IPS-NIHi11 (cell line): ENCODE results near the gene LRRC4C.
"Not testable (repeated sequence)": the region's sequence is repeated elsewhere in the genome, so short reads cannot be mapped to it uniquely, and the experiment has no call there.

Experiments used
- DNase-seq: peaks from one replicate; pipeline ENCODE4 v3.0.0; 2012; ENCODE audit warnings: mixed read lengths, low spot score

Gene LRRC4C

DNA sequence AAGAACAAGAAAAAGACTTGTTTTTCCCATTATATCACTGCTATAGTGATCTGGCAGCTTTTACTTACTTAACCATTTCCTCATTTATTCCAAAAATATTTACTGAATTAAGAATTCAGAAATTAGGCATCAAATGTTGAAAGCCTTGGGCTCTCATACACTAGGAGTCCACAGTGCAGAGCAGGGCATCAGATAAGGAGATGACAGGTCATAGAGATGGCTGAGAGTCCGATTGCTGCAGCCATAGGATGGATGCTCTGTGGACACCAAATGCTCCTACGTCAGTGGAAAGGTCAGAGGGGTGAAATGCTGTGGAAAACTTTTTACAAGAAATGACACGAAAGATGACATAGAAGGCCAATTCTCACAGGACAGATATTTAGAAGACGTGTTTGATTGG, 771.1 kb downstream of the LRRC4C start:
- no peak for DNase-seq

DNA sequence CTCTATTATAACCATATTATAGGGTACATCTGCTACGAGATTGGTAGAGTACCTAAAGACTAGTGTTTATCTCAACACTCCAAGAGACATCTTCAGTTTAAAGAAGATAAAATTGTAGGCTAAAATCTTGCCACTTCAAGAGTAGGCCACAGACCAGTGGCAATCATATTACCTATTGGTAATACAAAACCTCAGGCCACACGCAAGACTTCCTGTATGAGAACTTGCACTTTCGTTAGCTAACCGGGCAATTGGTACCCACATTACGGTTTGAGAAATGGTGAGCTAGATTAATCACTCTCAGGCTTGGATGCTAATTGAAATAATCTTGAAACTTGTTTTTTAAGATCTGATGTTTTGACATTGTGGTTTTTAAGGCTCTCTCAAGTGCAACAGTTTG, 772.7 kb downstream of the LRRC4C start:
- no peak for DNase-seq

DNA sequence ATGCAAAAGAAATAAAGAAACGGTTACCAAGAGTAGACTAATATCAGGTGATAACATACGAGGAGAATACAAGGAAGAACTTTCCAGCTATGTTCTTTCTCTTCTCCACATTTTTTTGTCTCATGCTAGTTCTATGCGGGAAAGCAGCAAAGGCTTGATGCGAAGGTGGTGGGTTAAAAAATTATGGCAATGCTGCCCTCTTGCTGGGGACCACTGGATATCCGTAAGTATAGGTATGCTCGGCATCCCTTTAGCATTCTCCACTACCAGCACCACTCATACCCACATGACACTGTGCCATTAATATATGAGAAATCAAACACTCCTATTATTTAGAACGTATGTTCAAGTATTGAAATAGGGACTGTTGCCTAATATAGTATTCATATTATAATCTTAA, 776.4 kb downstream of the LRRC4C start:
- DNase-seq: no peak

DNA sequence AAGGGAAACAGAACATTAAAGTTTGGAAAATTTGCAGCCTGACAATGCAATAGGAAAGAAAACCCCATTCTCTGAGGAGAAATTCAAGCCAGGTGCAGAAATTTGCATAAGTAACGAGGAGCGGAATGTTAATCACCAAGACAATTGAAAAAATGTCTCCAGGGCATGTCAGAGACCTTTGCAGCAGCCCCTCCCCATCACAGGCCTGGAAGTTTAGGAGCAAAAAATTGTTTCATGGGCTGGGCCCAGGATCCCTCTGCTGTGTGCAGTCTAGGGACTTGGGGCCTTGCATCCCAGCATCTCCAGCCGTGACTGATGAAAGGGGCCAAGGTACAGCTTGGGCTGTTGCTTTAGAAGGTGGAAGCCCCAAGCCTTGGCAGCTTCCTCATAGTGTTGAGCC, 780.2 kb downstream of the LRRC4C start:
- DNase-seq: no peak

DNA sequence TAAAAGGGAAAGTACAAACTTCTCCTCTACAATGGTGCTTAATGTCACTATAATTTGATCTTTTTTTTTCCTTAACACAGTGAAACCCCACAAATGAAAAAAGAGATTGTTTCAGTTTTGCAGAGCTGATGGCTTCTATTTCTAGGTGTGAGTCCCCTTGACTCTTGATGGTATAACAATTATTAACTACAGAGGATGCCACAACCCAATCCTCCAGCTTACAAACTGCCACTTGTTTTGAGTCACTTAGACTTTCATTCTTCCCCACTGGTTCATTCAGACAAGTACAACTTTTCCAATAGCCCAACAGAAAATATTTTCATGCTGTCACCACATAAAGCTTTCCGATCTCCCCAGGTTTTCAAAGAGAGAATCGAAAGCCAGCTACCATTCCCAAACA, 812.2 kb downstream of the LRRC4C start:
- DNase-seq: no peak

DNA sequence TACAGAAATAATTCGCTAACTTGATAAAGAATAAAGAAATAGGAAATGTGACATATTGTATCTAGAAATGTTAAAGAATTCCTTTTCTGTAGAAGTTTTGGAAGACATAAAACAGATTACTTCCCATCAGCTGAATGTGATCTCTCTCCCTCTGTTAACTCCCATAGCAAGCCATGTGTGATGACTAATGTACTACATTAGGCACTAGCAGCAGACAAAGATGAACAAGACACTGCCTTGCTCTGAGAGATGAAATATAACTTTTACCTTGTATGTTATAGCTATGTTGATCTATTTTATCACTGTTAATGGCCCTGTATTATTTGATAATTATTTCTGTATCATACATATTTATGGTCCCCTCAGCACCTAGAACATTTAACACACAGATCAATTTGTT, 817.2 kb downstream of the LRRC4C start:
- no peak for DNase-seq

DNA sequence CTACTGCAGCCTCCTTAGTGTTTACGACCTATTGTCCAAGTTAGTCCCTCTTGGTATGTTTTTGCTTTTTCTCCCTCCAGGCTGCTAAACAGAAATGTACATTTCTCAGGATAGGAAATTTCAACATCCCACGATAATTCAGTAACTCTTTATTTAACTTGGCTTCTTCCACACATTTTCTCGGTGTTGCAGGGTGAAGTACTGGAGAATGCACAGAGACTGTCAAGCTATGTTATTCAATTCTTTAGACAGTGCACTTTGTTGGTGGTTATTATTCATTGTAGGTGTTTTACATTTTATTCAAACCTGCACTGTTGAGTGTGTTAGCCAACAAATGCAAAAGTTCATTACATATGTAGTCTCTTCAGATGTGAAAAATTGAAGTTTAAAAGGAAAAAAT, 839.8 kb downstream of the LRRC4C start:
- DNase-seq: no peak

DNA sequence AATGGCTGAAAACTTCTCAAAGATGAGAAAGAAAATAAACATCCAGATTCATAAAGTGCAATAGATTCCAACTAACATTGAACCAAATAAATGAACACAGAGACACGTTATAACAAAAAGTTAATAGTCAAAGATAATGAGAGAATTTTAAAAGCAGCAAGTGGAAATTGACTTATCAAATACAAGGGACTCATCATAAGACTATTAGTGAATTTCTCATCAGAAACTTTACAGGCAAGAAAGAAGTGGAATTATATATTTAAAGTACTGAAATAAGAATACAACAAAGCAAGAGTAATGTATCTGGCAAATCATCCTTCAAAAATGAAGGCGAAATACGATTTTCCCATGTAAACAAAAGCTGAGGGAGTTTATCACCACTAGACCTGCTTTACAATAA, 852.7 kb downstream of the LRRC4C start:
- no peak for DNase-seq

DNA sequence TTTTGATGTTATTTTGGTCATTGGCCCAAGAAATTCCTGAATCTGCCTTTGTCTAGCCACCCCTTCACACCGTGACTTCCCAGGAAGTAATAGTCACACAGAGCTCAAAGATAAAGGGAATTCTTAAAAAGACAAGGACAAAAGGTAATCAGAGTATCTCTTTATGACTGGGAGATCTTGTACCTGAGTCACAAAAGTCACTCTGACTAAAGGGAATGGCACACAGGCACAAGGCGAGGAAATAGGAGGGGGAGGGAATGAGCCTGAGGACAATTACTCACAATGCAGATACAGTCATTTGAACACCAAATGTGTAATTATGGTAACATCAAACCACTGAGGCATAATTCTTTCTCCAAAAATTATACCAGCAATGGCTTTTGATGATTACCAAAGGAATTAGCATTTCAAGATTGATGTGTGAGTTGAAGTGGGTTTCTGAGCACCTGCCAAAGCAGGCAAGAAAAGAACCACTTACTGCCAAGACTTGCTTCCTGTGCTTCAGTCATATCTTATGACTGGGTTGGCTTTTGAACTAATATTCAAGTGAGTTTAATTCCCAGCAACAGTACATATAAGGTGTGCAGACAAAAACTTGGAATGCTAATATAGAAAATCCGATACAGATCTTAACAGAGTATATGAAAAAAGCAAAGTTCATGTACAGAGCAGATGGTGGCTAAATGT, 856.4 kb downstream of the LRRC4C start:
- no peak for DNase-seq

DNA sequence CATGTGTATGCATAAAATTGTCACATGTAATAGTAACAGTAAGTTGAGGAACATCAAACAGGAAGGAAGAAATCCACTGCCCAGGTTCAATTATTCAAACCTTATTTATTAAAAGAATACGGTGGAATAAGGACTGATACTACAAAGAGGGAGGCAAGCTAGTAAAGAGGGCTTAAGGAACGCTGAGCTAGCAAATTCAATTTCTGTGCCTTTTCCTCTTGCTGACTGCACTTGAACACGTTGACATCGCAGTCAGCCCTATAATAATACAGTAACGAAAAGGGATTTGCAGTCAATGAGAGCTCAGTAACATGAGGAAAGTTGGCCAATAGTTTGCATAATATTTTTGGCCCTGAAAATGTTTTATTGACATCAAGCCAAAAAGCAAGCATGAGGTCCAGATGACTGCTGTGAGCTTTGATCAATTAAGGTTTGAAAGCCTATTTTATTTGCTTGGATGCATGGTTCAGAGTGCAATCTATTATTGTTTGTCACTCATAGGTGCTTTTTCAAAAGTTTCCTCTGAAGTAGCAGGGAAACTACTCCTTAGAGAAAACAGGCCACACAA, 861.8 kb downstream of the LRRC4C start:
- DNase-seq: no peak

DNA sequence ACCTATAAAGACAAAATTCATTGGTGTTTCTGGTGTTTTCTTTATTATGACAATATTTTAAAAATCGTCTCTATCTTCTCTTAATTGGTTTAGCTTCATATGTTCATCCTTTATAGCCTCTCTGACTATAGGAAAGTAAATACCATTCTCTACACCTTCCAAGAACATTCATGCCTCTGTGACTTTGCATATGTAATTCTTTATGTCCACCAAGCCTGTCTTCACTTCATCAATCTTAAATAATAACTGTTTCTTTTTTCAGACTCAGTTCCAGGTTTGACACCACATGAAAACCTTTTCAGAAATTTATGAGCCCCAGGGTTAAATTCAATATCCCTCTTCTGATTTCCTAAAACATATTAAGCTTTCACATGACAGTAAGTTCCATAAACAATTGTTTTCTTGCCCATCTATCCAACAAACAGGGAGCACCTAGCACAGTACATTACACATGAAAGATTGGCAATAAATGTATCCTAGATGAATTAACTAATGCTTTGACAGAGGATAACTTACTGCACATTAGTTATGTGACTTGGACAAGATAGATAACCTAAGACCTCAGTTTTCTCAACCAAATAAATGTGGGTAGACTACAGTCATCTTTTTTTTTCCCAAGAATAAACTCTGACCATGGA, 886.1 kb downstream of the LRRC4C start:
- no peak for DNase-seq

DNA sequence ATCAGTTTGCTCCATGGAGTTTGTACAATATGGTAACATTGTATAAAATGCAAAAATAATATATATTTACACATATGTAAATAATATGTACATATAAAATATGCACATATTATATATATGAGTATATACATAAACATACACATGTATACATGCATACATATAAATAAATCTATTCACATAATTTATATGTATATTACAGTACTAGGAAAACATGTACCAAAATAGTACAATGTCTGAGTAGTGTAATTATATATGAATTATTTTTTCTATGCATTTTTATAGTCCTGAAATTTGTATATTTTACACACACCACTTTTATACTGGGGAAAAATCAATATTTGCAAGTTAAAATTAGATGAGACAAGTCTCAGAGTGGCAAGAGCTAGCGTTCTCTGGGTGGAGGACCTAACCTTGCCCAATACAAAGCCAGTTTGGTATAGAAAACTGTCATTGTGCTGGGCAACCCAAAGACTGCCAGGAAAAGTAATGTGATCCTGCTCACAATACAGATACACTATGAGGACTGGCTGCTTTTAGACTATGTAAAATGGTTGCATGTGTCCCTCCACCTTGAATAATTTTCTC, 889.4 kb downstream of the LRRC4C start:
- no peak for DNase-seq

DNA sequence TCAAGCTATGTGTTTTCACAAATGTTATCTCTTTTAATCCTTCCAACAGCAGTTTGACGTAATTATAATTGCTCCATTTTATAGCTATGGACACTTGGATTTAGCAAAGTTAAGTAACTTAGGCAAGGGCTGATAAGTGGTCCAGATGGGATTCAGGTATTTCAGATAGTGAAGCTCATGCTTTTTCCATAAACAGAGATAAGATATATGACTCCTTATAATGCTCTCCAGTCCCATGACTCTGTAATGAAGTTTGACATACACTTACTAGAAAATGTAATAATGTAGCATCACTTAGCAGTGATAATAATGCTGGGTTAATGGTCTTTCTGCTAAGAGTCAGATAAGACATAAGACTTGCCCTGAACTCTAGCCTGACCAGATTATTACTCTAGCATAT, 892.1 kb downstream of the LRRC4C start:
- DNase-seq: no peak

DNA sequence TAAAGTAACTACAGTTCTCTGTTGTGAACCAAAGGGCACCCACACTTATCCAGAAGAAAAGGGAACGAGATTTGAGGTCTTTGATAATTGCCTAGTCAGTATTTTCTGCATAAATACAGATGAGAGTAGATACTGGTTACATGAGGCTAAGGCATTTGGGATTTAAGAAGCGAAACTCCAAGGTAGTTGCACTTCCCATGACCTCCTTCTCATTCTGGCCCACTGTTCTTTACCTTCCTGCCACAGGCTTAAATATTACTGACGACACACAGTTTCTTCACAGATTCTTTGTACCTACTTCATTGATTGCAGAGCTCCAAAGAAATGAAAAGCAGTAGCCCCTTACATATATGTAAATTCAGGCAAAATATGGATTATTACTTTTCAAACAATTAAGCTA, 915.3 kb downstream of the LRRC4C start:
- no peak for DNase-seq

DNA sequence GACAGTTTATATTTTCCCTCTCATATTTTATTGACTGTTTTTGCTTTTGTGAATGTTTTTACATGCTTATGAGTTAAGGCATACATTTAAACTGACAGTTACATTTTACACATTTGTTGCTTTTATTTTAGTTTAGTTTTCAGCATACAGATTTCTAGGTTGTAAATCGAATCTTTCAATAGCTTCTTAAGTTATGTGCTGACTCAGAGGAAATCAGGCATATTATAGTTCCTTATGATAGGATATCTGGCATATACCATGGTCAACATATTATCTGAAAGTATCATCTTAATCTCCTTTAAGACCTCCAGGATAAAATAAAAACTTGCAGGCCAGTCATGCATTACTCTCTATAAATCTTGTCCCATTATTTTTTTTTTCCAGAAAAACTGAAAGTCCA, 916.6 kb downstream of the LRRC4C start:
- DNase-seq: no peak

DNA sequence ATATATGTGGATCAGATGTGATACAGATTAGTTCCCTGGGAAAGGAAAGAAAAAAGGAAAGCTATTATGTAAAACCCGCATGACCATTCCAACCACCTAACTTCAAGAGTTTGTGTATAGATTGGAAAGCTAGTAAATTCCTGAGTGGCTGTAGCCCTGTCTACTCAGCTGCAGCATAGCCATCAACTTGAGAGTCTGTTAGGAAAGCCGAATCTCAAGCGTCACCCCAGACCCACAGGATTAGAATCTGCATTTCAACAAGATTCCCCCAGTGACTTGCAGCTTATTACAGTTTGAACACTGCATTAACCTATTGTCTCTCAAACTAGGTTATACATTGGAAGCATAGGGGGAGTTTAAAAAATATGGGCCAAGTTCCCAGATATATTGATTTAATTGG, 921.7 kb downstream of the LRRC4C start:
- DNase-seq: no peak

DNA sequence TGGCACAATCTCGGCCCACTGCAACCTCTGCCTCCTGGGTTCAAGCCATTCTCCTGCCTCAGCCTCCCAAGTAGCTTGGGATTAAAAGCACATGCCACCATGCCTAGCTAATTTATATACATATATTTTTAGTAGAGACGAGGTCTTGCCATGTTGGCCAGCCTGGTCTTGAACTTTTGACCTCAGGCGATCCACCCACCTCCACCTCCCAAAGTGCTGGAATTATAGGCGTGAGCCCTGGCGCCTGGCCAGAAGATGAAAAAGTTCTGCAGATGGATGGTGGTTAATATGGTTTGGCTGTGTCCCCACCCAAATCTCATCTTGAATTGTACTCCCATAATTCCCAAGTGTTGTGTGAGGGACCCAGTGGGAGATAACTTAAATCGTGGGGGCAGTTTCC, 937.4 kb downstream of the LRRC4C start:
- not testable (repeated sequence) for DNase-seq

DNA sequence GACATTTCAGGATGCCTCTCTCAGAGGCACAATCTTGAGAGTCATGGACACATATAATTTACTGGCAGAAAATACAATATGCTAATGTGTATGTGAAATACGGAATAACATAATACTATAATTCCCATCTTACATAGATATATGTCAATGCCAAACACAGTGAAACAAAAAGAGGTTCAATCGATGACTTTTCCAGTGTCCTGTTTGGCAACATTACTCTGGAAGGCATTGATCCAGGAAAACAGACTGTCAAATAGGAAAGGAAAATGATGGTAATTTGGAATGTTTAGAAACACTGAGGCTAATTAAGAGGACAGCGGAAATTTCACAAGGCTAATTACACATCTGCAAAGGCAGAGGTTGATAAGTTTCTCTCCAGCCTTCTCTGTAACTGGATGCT, 942.3 kb downstream of the LRRC4C start:
- no peak for DNase-seq

DNA sequence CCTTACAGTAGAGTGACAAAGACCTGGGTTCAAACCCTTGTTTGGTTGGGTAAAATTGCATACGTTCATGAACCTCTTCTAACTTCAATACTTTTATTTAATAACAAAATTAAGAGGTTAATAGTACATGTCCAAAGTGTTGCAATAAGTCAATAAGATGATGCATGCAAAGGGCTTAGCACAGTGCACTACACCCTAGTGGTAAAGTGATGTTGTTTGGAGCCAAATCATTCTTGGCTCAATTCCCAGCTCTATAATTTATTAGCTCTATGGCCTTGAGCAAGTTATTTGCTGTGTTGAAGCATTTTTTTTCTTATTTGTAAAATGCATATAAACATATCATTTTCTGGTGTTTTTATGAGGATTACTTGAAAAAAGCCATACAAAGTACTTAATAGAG, 945.3 kb downstream of the LRRC4C start:
- no peak for DNase-seq

DNA sequence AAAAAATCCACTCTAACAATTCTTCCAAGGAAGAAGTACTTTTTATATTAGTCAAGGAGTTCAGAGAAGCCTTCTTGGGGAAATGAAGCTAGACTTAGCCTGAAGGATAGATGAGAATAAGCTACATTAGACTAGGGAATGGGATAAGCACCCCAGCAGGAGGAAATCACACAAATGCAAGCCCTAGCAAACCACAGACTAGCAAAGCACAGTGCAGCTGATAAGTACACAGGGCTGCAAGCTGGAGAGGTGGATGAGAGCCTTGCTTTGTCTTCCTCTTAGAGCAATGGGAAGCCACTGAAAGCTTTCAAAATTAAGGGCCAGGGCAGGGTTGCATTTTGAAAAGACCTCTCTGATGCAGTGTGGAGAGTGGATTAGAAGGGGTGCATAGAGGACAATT, 946.2 kb downstream of the LRRC4C start:
- no peak for DNase-seq

DNA sequence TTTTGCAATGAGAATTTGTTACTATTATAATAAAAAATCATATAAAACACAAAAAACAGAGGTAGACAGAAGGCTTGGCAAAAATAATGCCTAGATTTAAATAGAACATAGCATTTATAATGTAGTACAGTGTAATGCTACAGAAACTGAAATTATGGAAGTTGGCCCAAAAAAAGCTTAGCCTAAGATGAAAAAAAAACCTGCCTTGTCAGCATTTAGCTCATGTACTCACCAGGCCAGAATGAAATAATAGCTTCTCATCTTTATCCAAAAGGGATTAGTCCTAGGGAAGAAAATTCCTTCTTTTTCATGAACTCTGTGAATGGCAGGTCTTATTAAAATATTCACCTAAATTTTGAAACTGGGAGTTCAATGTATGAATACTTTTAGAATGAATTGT, 951.1 kb downstream of the LRRC4C start:
- DNase-seq: no peak

DNA sequence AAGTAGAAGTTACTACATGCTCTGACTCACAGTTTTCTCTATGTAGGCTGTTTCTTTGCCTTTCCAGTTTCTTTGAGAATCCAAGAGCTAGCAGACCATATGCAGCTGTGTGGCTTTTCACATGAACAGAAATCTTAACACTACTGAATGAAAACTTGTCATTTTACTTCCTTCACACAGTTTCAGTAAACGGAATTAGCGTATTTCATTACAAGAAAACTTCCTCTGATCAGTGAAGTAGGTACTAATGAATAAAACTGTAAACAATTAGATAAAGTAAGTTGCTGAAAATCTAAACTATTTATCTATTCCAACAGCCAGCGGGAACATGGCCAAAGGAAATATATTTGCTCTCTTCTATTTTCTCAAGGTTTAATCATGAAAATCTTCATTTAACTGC, 953.2 kb downstream of the LRRC4C start:
- no peak for DNase-seq

DNA sequence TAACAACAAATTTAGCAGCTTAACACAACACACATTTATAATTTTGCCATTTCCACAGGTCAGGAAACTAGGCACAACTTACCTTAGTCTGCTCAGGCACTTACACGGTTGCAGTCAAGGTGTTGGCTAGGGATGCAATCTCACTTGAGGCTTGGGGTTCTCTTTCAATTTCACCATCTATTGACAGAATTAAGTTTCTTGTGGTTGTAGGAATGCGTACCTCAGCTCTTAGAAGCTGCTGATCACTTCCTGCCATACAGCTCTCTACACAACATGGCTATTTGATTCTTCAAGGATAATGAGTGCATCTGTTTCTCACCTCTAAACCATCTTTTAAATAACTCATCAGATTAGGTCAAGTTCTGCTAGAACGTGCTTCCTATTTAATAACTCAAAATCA, 968.1 kb downstream of the LRRC4C start:
- no peak for DNase-seq

DNA sequence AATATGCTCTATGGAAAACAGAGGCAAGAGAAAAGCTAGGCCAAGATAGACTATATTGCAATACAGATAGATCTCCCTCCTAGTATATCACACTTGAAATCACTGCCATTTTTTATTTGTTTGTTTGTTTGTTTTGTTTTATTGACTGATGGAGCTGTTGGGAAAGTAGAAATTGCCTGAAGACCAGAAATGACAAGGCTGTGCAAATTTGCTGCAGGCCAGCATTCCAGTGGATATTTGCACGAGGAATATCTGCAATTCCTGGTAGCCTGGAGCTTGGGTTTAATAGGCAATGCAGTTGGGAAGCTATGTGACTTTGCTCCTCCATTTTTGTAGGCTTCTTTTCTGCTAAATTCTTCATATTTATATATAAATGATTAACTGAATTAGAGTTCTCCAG, 991.7 kb downstream of the LRRC4C start:
- no peak for DNase-seq
